H9 (cell line): ENCODE results near the gene PLEKHO2. TPM values are rescaled to one million over a fixed set of nuclear protein-coding genes. Genes with fewer than 3 reads are reported as not detected.

Source experiments
- DNase-seq: peaks from one replicate; pipeline ENCODE4 v3.0.0-alpha.2; 2017
- H2AFZ ChIP-seq: one replicate; pipeline ENCODE4 v1.6.1; 2013; ENCODE audit warnings: mild to moderate bottlenecking, low read length, control low read depth, moderate library complexity
- H2AK5ac ChIP-seq: 2 replicates; pipeline ENCODE4 v1.6.1; 2013; ENCODE audit warnings: low read length, control low read depth, mixed read lengths; ENCODE audit not compliant: insufficient read length
- H2BK120ac ChIP-seq: one replicate; pipeline ENCODE4 v1.6.1; 2013; ENCODE audit warnings: low read depth, mild to moderate bottlenecking, low read length, control low read depth, inconsistent platforms; ENCODE audit not compliant: poor library complexity, severe bottlenecking
- H2BK12ac ChIP-seq: 2 replicates; pipeline ENCODE4 v1.6.1; 2013; ENCODE audit warnings: low read length, control low read depth, mixed read lengths, low read depth; ENCODE audit not compliant: insufficient read length
- H2BK15ac ChIP-seq: 2 replicates; pipeline ENCODE4 v1.6.1; 2013; ENCODE audit warnings: low read depth, low read length, control low read depth
- H2BK20ac ChIP-seq: one replicate; pipeline ENCODE4 v1.6.1; 2013; ENCODE audit warnings: low read depth, mild to moderate bottlenecking, low read length, control low read depth, inconsistent platforms; ENCODE audit not compliant: poor library complexity, severe bottlenecking
- H2BK5ac ChIP-seq: 2 replicates; pipeline ENCODE4 v1.6.1; 2013; ENCODE audit warnings: low read length, control low read depth, mixed read lengths; ENCODE audit not compliant: insufficient read length
- H3K14ac ChIP-seq: 2 replicates; pipeline ENCODE4 v1.6.1; 2013; ENCODE audit warnings: low read length, control low read depth; ENCODE audit not compliant: insufficient read depth
- H3K18ac ChIP-seq: 2 replicates; pipeline ENCODE4 v1.6.1; 2013; ENCODE audit warnings: low read depth, mild to moderate bottlenecking, mixed read lengths, low read length, control low read depth; ENCODE audit not compliant: insufficient read length
- H3K23ac ChIP-seq: 2 replicates; pipeline ENCODE4 v1.6.1; 2013; ENCODE audit warnings: low read length, control low read depth, mixed read lengths, low read depth; ENCODE audit not compliant: insufficient read length
- H3K23me2 ChIP-seq: 2 replicates; pipeline ENCODE4 v1.6.1; 2013; ENCODE audit warnings: low read depth, mild to moderate bottlenecking, mixed read lengths, low read length, control low read depth; ENCODE audit not compliant: insufficient read length, poor library complexity, severe bottlenecking
- H3K27ac ChIP-seq: 2 replicates; pipeline ENCODE4 v1.5.1; 2013; ENCODE audit warnings: low read length, control low read depth, mixed read lengths, low read depth; ENCODE audit not compliant: insufficient read length
- H3K27me3 ChIP-seq: 2 replicates; pipeline ENCODE4 v1.6.1; 2013; ENCODE audit warnings: low read length, control low read depth, inconsistent platforms; ENCODE audit not compliant: insufficient read depth
- H3K4ac ChIP-seq: 2 replicates; pipeline ENCODE4 v1.6.1; 2013; ENCODE audit warnings: low read depth, mild to moderate bottlenecking, control low read depth, inconsistent platforms, low read length, moderate library complexity
- H3K4me1 ChIP-seq: 2 replicates; pipeline ENCODE4 v1.6.1; 2013; ENCODE audit warnings: low read length, control low read depth, inconsistent platforms; ENCODE audit not compliant: insufficient read depth
- H3K4me2 ChIP-seq: 2 replicates; pipeline ENCODE4 v1.6.1; 2013; ENCODE audit warnings: low read length, control low read depth, mixed read lengths; ENCODE audit not compliant: insufficient read length, insufficient read depth
- H3K56ac ChIP-seq: 2 replicates; pipeline ENCODE4 v1.6.1; 2013; ENCODE audit warnings: low read depth, mild to moderate bottlenecking, mixed read lengths, low read length, control low read depth; ENCODE audit not compliant: insufficient read length
- H3K79me1 ChIP-seq: 2 replicates; pipeline ENCODE4 v1.6.1; 2013; ENCODE audit warnings: low read depth, mild to moderate bottlenecking, moderate library complexity, low read length, control low read depth, inconsistent platforms; ENCODE audit not compliant: insufficient read depth, poor library complexity, severe bottlenecking
- H3K79me2 ChIP-seq: 2 replicates; pipeline ENCODE4 v1.6.1; 2013; ENCODE audit warnings: low read length, control low read depth, inconsistent platforms; ENCODE audit not compliant: insufficient read depth
- H3K9ac ChIP-seq: 2 replicates; pipeline ENCODE4 v1.6.1; 2013; ENCODE audit warnings: low read length, control low read depth, mixed read lengths; ENCODE audit not compliant: insufficient read length; ENCODE audit errors: extremely low read depth
- H3K9me3 ChIP-seq: one replicate; pipeline ENCODE4 v1.6.1; 2013; ENCODE audit warnings: low read depth, low read length, inconsistent platforms; ENCODE audit not compliant: control insufficient read depth
- H3T11ph ChIP-seq: one replicate; pipeline ENCODE4 v1.6.1; 2013; ENCODE audit warnings: mild to moderate bottlenecking, low read length, control low read depth, inconsistent platforms
- H4K20me1 ChIP-seq: one replicate; pipeline ENCODE4 v1.6.1; 2013; ENCODE audit not compliant: control insufficient read depth, insufficient read length, insufficient read depth
- H4K5ac ChIP-seq: 2 replicates; pipeline ENCODE4 v1.6.1; 2013; ENCODE audit warnings: low read depth, mild to moderate bottlenecking, mixed read lengths, low read length, control low read depth; ENCODE audit not compliant: insufficient read length
- H4K8ac ChIP-seq: replicated peaks from 2 replicates; pipeline ENCODE4 v1.6.1; 2013; ENCODE audit warnings: low read length, control low read depth, mixed read lengths, low read depth; ENCODE audit not compliant: insufficient read length
- H4K91ac ChIP-seq: 2 replicates; pipeline ENCODE4 v1.6.1; 2013; ENCODE audit warnings: low read depth, mild to moderate bottlenecking, moderate library complexity, mixed read lengths, low read length, control low read depth; ENCODE audit not compliant: insufficient read length
- H3K27ac Mint-ChIP-seq, 3 experiments: 2 replicates in 2 of 3; 3 replicates in 1 of 3; pipeline ENCODE4 v1.8.0; 2020 to 2021; ENCODE audit warnings: mixed read lengths in 3 of 3, mild to moderate bottlenecking in 1 of 3, moderate library complexity in 1 of 3
- H3K27me3 Mint-ChIP-seq: 2 replicates; pipeline ENCODE4 v1.8.0; 2021; ENCODE audit warnings: low read depth, mild to moderate bottlenecking, moderate library complexity, mixed read lengths
- H3K36me3 Mint-ChIP-seq, 3 experiments: 2 replicates in 2 of 3; 3 replicates in 1 of 3; pipeline ENCODE4 v1.8.0; 2020 to 2021; ENCODE audit warnings: low read depth in 3 of 3, mixed read lengths in 3 of 3; ENCODE audit not compliant: insufficient read depth in 1 of 3
- H3K4me1 Mint-ChIP-seq, 2 experiments: 2 replicates each; pipeline ENCODE4 v1.8.0; 2020; ENCODE audit warnings: mixed read lengths in 2 of 2
- H3K4me3 Mint-ChIP-seq, 2 experiments: 2 replicates in 1 of 2; 3 replicates in 1 of 2; pipeline ENCODE4 v1.8.0; 2020 to 2021; ENCODE audit warnings: mild to moderate bottlenecking in 2 of 2, mixed read lengths in 2 of 2, moderate library complexity in 1 of 2
- H3K9me3 Mint-ChIP-seq, 2 experiments: 2 replicates in 1 of 2; 3 replicates in 1 of 2; pipeline ENCODE4 v1.8.0; 2020; ENCODE audit warnings: mild to moderate bottlenecking in 2 of 2, mixed read lengths in 2 of 2, moderate library complexity in 1 of 2
- WGBS: extraction: QIAGEN DNeasy Blood & Tissue Kit; methylation state at CpG from one replicate; pipeline ENCODE4 v1.1.7; 2013; ENCODE audit warnings: missing lambda C conversion rate, low lambda C conversion rate, mixed read lengths; ENCODE audit not compliant: insufficient read length; ENCODE audit errors: extremely low coverage; 5-methylcytosine and 5-hydroxymethylcytosine counted together
- total RNA-seq: library from RNA; stranded (reverse); gene quantifications from 2 replicates; pipeline ENCODE4 v1.2.1, GENCODE V29; 2021
- TF ChIP-seq, protein P1 (sequence below): fragments of 200-600 bp; sonication (generic); conservative IDR thresholded peaks from 3 replicates; pipeline ENCODE4 v1.8.0; 2021; ENCODE audit warnings: antibody characterized with exemption, mild to moderate bottlenecking

PLEKHO2 gene
- total RNA-seq, 1 experiment from 2014 or later, result 18.1 TPM

DNA sequence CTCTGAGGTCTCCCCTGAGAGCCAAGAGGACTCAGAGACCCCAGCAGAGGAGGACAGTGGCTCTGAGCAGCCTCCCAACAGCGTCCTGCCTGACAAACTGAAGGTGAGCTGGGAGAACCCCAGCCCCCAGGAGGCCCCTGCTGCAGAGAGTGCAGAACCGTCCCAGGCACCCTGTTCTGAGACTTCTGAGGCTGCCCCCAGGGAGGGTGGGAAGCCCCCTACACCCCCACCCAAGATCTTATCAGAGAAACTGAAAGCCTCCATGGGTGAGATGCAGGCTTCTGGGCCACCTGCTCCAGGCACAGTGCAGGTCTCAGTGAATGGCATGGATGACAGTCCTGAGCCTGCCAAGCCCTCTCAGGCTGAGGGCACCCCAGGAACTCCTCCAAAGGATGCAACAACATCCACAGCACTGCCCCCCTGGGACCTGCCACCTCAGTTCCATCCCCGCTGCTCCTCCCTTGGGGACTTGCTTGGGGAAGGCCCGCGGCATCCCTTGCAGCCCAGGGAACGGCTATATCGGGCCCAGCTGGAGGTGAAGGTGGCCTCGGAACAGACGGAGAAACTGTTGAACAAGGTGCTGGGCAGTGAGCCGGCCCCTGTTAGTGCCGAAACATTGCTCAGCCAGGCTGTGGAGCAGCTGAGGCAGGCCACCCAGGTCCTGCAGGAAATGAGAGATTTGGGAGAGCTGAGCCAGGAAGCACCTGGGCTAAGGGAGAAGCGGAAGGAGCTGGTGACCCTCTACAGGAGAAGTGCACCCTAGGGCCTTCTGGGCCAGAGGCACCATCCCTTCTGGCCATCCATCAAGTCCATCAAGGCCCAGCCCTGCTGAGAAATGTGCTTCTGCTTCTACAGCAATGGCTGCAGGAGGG lies 23.6 kb downstream of the PLEKHO2 start:
- H3K18ac ChIP-seq, result no peak overlapping the region
- H3K23ac ChIP-seq, result no peak overlapping the region
- no peak overlapping the region for H4K91ac ChIP-seq
- Mint-ChIP-seq H3K4me1 (peaks cover 38 to 47% of the 10 kb centered on the region in 2 experiments), H3K27ac (peak overlapping the region in 1 of 3 experiments; percentile 87; a peak in 1 of 7 replicates), H3K9me3 (no peaks in the 10 kb centered on the region), H3K4me3 (no peak overlapping the region), H3K27me3 (no peaks in the 10 kb centered on the region), H3K36me3 (peaks cover 10 to 31% (median 27%) of the 10 kb centered on the region in 3 experiments)
- no CpG with 5 or more reads among the region's 12 CpGs for WGBS
- no peak overlapping the region; the same call in 1 of the 2 replicates for H3K14ac ChIP-seq
- no peak overlapping the region for H4K8ac ChIP-seq
- H3K9ac ChIP-seq, result no peak overlapping the region
- TF ChIP-seq, protein P1, sequence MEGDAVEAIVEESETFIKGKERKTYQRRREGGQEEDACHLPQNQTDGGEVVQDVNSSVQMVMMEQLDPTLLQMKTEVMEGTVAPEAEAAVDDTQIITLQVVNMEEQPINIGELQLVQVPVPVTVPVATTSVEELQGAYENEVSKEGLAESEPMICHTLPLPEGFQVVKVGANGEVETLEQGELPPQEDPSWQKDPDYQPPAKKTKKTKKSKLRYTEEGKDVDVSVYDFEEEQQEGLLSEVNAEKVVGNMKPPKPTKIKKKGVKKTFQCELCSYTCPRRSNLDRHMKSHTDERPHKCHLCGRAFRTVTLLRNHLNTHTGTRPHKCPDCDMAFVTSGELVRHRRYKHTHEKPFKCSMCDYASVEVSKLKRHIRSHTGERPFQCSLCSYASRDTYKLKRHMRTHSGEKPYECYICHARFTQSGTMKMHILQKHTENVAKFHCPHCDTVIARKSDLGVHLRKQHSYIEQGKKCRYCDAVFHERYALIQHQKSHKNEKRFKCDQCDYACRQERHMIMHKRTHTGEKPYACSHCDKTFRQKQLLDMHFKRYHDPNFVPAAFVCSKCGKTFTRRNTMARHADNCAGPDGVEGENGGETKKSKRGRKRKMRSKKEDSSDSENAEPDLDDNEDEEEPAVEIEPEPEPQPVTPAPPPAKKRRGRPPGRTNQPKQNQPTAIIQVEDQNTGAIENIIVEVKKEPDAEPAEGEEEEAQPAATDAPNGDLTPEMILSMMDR, result no peak
- H2AFZ ChIP-seq, result no peak overlapping the region
- no peaks in the 10 kb centered on the region for H3K23me2 ChIP-seq
- H3K79me1 ChIP-seq, result no peaks in the 10 kb centered on the region
- peak; percentile 31 for DNase-seq
- H3T11ph ChIP-seq, result no peak overlapping the region
- H3K9me3 ChIP-seq, result no peaks in the 10 kb centered on the region
- H2BK20ac ChIP-seq, result no peak overlapping the region
- H2AK5ac ChIP-seq, result no peak overlapping the region
- no peaks in the 10 kb centered on the region for H4K20me1 ChIP-seq
- no peak overlapping the region for H4K5ac ChIP-seq
- no peak overlapping the region for H2BK12ac ChIP-seq
- no peak overlapping the region for H3K27ac ChIP-seq
- no peaks in the 10 kb centered on the region for H3K79me2 ChIP-seq
- peaks cover 9% of the 10 kb centered on the region; the same call in 1 of the 2 replicates for H3K4me1 ChIP-seq
- H3K4me2 ChIP-seq, result no peak overlapping the region
- no peak overlapping the region for H2BK120ac ChIP-seq
- H3K4ac ChIP-seq, result no peak overlapping the region
- no peak overlapping the region for H2BK5ac ChIP-seq
- H2BK15ac ChIP-seq, result no peak overlapping the region
- H3K27me3 ChIP-seq, result no peaks in the 10 kb centered on the region
- no peak overlapping the region for H3K56ac ChIP-seq
